A549 (cell line): Measurements from ENCODE around the gene BUD31.

ENCODE experiments used
- CBX8 ChIP-seq: fragments of 200-600 bp; sonication (generic); IDR thresholded peaks from 2 replicates; pipeline ENCODE4 v1.6.1; 2016
- CHD4 ChIP-seq: fragments of 200-600 bp; sonication (generic); IDR thresholded peaks from 2 replicates; pipeline ENCODE4 v1.6.1; 2016; ENCODE audit warnings: antibody characterized with exemption, mild to moderate bottlenecking, borderline replicate concordance
- HDAC2 ChIP-seq: fragments of 200-600 bp; sonication (generic); IDR thresholded peaks from 2 replicates; pipeline ENCODE4 v1.6.1; 2016
- POLR2AphosphoS2 ChIP-seq: conservative IDR thresholded peaks from 2 replicates; pipeline ENCODE4 v1.6.1; 2012; ENCODE audit warnings: low read length, improper control_type of control experiment, inconsistent platforms
- RAD21 ChIP-seq, 2 experiments: fragments of >200 bp in 1 of 2; sonication (Bioruptor Twin) in 1 of 2; formaldehyde crosslinking in 1 of 2; IDR thresholded peaks in 1 of 2; conservative IDR thresholded peaks in 1 of 2; 2 replicates in 1 of 2; 3 replicates in 1 of 2; pipeline ENCODE4 v1.6.1; 2012 to 2018; ENCODE audit warnings: inconsistent platforms in 1 of 2
- RCOR1 ChIP-seq: fragments of 150-350 bp; IDR thresholded peaks from 2 replicates; pipeline ENCODE4 v1.6.1; 2014; ENCODE audit warnings: antibody characterized with exemption, low read length, low read depth
- RNF2 ChIP-seq: fragments of 200-600 bp; sonication (generic); IDR thresholded peaks from 2 replicates; pipeline ENCODE4 v1.6.1; 2016; ENCODE audit warnings: low read depth, mild to moderate bottlenecking, antibody characterized with exemption, moderate library complexity, borderline replicate concordance
- TF ChIP-seq, protein P1 (sequence below): fragments of >200 bp; sonication (Bioruptor Twin); formaldehyde crosslinking; IDR thresholded peaks from 3 replicates; pipeline ENCODE4 v1.5.1; 2016

DNA sequence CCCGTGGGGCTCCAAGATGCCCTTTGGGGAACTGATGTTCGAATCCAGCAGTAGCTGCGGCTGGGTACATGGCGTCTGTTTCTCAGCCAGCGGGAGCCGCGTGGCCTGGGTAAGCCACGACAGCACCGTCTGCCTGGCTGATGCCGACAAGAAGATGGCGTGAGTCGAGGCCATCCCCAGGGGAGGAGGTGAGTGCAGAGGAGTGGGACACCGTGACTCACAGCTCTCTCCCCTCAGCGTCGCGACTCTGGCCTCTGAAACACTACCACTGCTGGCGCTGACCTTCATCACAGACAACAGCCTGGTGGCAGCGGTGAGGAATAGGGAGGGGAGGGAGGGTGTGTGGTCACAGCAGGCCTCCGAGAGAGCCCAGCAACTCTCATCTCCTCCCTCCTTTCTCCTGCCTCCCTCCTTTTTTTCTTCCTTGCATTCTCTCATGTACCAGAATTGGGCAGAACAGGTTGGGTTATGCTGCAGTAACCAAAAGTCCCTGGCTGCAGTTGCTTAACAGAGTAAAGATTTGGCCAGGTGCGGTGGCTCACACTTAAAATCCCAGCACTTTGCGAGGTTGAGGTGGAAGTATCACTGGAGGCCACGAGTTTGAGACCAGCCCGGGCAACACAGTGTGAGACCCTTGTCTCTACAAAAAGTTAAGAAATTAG is 17.7 kb upstream of the BUD31 start:
- TF ChIP-seq, protein P1, sequence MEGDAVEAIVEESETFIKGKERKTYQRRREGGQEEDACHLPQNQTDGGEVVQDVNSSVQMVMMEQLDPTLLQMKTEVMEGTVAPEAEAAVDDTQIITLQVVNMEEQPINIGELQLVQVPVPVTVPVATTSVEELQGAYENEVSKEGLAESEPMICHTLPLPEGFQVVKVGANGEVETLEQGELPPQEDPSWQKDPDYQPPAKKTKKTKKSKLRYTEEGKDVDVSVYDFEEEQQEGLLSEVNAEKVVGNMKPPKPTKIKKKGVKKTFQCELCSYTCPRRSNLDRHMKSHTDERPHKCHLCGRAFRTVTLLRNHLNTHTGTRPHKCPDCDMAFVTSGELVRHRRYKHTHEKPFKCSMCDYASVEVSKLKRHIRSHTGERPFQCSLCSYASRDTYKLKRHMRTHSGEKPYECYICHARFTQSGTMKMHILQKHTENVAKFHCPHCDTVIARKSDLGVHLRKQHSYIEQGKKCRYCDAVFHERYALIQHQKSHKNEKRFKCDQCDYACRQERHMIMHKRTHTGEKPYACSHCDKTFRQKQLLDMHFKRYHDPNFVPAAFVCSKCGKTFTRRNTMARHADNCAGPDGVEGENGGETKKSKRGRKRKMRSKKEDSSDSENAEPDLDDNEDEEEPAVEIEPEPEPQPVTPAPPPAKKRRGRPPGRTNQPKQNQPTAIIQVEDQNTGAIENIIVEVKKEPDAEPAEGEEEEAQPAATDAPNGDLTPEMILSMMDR: no peak
- no peak for TF ChIP-seq RAD21 (conservative IDR thresholded peaks at IDR 0.05 in 1 of 2, IDR thresholded peaks at IDR 0.05 in 1 of 2)
- no peak for TF ChIP-seq CHD4
- TF ChIP-seq POLR2AphosphoS2: no peak
- no peak for TF ChIP-seq HDAC2
- TF ChIP-seq CBX8: no peak
- no peak for TF ChIP-seq RNF2
- TF ChIP-seq RCOR1: no peak
